Epithelial cell of prostate (primary cell): Measurements from ENCODE around the gene ATXN1.
A peak's percentile ranks its signal among the peaks of the same experiment; 100 is the strongest.

Source experiments
- DNase-seq: peaks from one replicate; pipeline ENCODE4 v3.0.0-alpha.2; 2011; ENCODE audit warnings: low read depth, low spot score
- H3K27ac ChIP-seq: fragments of 450-650 bp; 2 replicates; pipeline ENCODE4 v1.5.1; 2017; ENCODE audit warnings: mild to moderate bottlenecking

Gene ATXN1

GRCh38 chr6:16764188-16764950 lies 3.1 kb upstream of the ATXN1 start:
- DNase-seq = no peak
- H3K27ac ChIP-seq = peak overlapping the region; percentile 97

- peak overlapping the region; percentile 97 for H3K27ac ChIP-seq
- no peak for DNase-seq
Measured at GRCh38 chr6:16762550-16763477, 1.6 kb upstream of the ATXN1 start.

GRCh38 chr6:16762268-16762549 lies 949 bp upstream of the ATXN1 start:
- DNase-seq = no peak
- H3K27ac ChIP-seq = peak overlapping the region; percentile 97

- peak overlapping the region; percentile 97 for H3K27ac ChIP-seq
- DNase-seq = no peak
Measured at GRCh38 chr6:16761471-16762267, 409 bp upstream of the ATXN1 start.

GRCh38 chr6:16759646-16760515 lies 1.4 kb downstream of the ATXN1 start:
- no peak for DNase-seq
- H3K27ac ChIP-seq = peak overlapping the region; percentile 97

GRCh38 chr6:16759181-16759645 lies 2.0 kb downstream of the ATXN1 start:
- peak overlapping the region; percentile 97 for H3K27ac ChIP-seq
- no peak for DNase-seq

- DNase-seq = no peak
- peak overlapping the region; percentile 97 for H3K27ac ChIP-seq
Measured at GRCh38 chr6:16758163-16758975, 2.9 kb downstream of the ATXN1 start.

- DNase-seq = no peak
- peak overlapping the region; percentile 45 for H3K27ac ChIP-seq
Measured at GRCh38 chr6:16757332-16757731, 3.9 kb downstream of the ATXN1 start.

- DNase-seq = no peak
- H3K27ac ChIP-seq = peak overlapping the region; percentile 45
Measured at GRCh38 chr6:16756660-16757255, 4.5 kb downstream of the ATXN1 start.

- peak overlapping the region; percentile 50 for H3K27ac ChIP-seq
- DNase-seq = no peak
Measured at GRCh38 chr6:16755544-16755943, 5.7 kb downstream of the ATXN1 start.

GRCh38 chr6:16754876-16755275 lies 6.4 kb downstream of the ATXN1 start:
- peak overlapping the region; percentile 50 for H3K27ac ChIP-seq
- DNase-seq = no peak

GRCh38 chr6:16754274-16754673 lies 7.0 kb downstream of the ATXN1 start:
- DNase-seq = no peak
- peak overlapping the region; percentile 50 for H3K27ac ChIP-seq

GRCh38 chr6:16753341-16753740 lies 7.9 kb downstream of the ATXN1 start:
- no peak for DNase-seq
- peak overlapping the region; percentile 92 for H3K27ac ChIP-seq

- peak overlapping the region; percentile 92 for H3K27ac ChIP-seq
- no peak for DNase-seq
Measured at GRCh38 chr6:16752206-16752866, 8.9 kb downstream of the ATXN1 start.

- H3K27ac ChIP-seq = peak overlapping the region; percentile 92
- no peak for DNase-seq
Measured at GRCh38 chr6:16751251-16751946, 9.9 kb downstream of the ATXN1 start.

- no peak for DNase-seq
- H3K27ac ChIP-seq = peak overlapping the region; percentile 92
Measured at GRCh38 chr6:16750566-16750965, 10.7 kb downstream of the ATXN1 start.
